ENCODE data around the gene FMNL2. TPM values are rescaled to one million over a fixed set of nuclear protein-coding genes. Genes with fewer than 3 reads are reported as not detected.

The FMNL2 gene
- total RNA-seq, 4 donors from 2014 or later: 50.5 to 96.7 (median 79.6) TPM

- no peak for TF ChIP-seq CTCF (IDR thresholded peaks at IDR 0.05; ENCODE audit: low read depth)
Observed at GRCh38 chr2:152367547-152368390, 32.8 kb downstream of the FMNL2 start.

GRCh38 chr2:152369176-152369860, 34.3 kb downstream of the FMNL2 start:
- no peak for TF ChIP-seq CTCF (IDR thresholded peaks at IDR 0.05; ENCODE audit: low read depth)

- TF ChIP-seq CTCF (IDR thresholded peaks at IDR 0.05; ENCODE audit: low read depth): no peak
Observed at GRCh38 chr2:152370783-152371182, 35.8 kb downstream of the FMNL2 start.

GRCh38 chr2:152372438-152372984, 37.5 kb downstream of the FMNL2 start:
- no peak for TF ChIP-seq CTCF (IDR thresholded peaks at IDR 0.05; ENCODE audit: low read depth)

- no peak for TF ChIP-seq CTCF (IDR thresholded peaks at IDR 0.05; ENCODE audit: low read depth)
Observed at GRCh38 chr2:152375174-152375573, 40.2 kb downstream of the FMNL2 start.

- no peak for TF ChIP-seq CTCF (IDR thresholded peaks at IDR 0.05; ENCODE audit: low read depth)
Observed at GRCh38 chr2:152376385-152376784, 41.4 kb downstream of the FMNL2 start.

- TF ChIP-seq CTCF (IDR thresholded peaks at IDR 0.05; ENCODE audit: low read depth): no peak
Observed at GRCh38 chr2:152376968-152377367, 42.0 kb downstream of the FMNL2 start.
